A673 (cell line): Measurements from ENCODE around the gene TMEM156.

ENCODE experiments used
- EZH2 ChIP-seq: fragments of 200-600 bp; sonication (generic); IDR thresholded peaks from 2 replicates; pipeline ENCODE4 v1.6.1; 2017; ENCODE audit warnings: borderline replicate concordance, low read depth, mild to moderate bottlenecking, mixed read lengths, antibody characterized with exemption, low read length; ENCODE audit not compliant: poor library complexity, severe bottlenecking
- TF ChIP-seq, protein P1 (sequence below): fragments of 300-800, 200-600 bp; sonication (generic); conservative IDR thresholded peaks from 2 replicates; pipeline ENCODE4 v1.5.1; 2017; ENCODE audit warnings: low read depth, mild to moderate bottlenecking, antibody characterized with exemption, low read length, moderate library complexity, mixed read lengths

DNA sequence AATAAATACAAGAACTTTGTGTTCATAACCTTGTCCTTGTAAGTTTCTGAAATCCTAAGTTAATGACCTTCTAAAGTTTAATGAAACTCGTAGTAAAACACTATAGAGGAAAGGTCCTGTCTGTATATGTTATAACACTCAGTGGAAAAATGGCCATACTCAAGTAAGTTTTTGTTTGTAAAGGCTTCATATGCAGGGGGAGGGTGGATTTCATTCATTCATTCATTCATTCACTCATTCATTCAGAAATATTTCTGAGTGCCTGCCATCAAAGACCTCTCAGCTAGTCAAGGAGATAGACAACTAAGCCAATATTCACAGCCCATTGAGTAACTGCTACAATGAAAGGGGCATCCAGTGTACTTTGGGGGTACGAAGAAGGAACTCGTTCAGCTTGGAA is 6.9 kb upstream of the TMEM156 start:
- TF ChIP-seq, protein P1, sequence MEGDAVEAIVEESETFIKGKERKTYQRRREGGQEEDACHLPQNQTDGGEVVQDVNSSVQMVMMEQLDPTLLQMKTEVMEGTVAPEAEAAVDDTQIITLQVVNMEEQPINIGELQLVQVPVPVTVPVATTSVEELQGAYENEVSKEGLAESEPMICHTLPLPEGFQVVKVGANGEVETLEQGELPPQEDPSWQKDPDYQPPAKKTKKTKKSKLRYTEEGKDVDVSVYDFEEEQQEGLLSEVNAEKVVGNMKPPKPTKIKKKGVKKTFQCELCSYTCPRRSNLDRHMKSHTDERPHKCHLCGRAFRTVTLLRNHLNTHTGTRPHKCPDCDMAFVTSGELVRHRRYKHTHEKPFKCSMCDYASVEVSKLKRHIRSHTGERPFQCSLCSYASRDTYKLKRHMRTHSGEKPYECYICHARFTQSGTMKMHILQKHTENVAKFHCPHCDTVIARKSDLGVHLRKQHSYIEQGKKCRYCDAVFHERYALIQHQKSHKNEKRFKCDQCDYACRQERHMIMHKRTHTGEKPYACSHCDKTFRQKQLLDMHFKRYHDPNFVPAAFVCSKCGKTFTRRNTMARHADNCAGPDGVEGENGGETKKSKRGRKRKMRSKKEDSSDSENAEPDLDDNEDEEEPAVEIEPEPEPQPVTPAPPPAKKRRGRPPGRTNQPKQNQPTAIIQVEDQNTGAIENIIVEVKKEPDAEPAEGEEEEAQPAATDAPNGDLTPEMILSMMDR = no peak
- TF ChIP-seq EZH2 = no peak
